GM12874 (cell line): ENCODE data around the gene BANP.

ENCODE experiments used
- TF ChIP-seq, protein P1 (sequence below): IDR thresholded peaks from 2 replicates; pipeline ENCODE4 v1.5.1; 2011; ENCODE audit warnings: low read depth, mild to moderate bottlenecking, control low read depth, low read length, moderate library complexity; ENCODE audit not compliant: insufficient read depth

BANP gene

DNA sequence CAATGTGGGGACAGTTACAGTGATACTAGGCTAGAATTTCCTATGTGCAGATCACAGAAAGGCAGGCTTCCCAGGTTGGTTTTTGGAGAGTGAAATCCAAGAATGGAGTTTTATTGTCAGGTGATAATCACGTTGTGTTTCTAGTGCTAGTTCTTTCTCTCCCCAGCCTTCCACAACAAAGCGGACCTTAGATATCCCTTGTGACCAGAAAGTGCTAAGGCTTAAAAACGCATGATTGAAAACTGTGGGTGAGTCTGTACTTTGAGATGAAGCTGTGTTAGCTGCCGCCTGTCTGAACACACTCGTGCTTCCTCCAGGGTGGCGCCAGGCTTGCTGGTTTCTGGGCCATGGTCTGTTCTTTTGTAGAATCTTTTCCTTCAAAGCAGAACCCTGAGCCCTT lies 52.1 kb downstream of the BANP start:
- TF ChIP-seq, protein P1, sequence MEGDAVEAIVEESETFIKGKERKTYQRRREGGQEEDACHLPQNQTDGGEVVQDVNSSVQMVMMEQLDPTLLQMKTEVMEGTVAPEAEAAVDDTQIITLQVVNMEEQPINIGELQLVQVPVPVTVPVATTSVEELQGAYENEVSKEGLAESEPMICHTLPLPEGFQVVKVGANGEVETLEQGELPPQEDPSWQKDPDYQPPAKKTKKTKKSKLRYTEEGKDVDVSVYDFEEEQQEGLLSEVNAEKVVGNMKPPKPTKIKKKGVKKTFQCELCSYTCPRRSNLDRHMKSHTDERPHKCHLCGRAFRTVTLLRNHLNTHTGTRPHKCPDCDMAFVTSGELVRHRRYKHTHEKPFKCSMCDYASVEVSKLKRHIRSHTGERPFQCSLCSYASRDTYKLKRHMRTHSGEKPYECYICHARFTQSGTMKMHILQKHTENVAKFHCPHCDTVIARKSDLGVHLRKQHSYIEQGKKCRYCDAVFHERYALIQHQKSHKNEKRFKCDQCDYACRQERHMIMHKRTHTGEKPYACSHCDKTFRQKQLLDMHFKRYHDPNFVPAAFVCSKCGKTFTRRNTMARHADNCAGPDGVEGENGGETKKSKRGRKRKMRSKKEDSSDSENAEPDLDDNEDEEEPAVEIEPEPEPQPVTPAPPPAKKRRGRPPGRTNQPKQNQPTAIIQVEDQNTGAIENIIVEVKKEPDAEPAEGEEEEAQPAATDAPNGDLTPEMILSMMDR = no peak

DNA sequence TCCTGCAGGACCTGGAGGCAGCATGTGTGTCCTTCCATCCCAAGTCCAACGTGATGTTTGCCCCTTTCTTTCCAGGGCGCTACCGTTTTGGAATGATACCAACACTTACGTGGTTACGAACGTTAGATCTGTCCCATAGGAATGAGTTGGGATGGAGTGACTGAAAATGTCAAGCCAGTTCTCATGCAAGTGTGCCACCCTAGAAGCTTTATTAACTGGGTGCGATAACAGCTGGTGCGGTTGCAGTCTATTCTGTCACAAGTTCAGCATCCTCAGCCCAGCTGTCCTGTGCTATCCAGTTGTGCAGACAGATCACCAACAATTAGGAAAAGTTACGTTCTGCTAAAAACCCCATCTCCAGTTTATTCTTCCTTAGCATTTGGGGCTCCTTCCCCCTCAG lies 52.5 kb downstream of the BANP start:
- TF ChIP-seq, protein P1 = no peak

DNA sequence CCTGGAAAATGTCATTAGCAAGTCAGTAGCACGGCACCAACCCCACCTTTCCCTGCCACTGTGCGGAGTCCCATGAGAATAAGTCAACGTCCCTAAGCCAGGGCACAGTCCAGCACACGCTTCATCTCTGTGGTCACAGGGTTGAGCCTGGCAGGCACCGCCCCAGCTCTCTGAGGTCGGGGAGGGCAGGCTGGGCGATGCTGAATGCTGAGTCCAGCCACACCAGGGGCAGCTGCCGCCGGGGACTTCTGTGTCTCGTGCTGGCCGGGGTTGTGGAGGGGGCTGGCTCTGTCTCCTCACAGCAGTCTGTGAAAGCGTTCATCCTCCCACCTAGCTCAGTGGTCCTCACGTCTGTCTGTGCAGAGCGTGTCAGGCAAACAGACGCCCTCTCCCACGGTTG lies 53.2 kb downstream of the BANP start:
- TF ChIP-seq, protein P1 = no peak

DNA sequence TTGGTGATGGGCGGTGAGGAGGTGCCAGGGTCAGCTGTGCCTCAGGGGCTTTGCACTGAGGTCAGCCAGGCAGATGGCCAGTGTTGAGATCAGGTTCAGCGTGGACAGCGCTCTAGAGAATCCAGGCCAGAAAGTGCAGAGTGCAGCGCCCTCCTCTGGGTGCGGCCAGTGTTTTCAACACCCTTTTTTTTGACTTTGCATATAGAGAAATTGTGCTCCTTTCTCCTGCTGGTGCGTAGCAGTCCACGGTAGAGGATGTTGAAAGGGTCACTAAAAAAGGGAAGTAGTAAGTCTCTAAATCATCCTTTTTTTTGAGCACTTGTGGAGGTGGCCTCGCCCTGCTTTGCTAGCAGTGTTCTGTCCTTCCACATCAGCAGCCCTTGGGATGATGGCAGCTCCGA lies 53.9 kb downstream of the BANP start:
- TF ChIP-seq, protein P1 = 0 out of 2 replicates have a peak, but pooled peaks have one; percentile 14

DNA sequence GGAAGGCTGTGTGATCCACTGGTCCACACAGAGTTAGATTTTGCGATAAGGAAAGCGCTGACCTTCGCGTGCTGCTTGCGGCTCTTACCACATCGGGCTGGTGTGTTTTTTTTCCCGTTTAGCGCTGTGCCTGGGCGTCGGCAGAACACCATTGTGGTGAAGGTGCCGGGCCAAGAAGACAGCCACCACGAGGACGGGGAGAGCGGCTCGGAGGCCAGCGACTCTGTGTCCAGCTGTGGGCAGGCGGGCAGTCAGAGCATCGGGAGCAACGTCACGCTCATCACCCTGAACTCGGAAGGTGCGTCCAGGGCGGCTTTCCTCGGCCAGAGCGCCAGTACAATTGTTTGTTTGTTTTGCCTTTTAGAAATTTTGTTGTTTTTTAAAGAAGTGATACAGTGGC lies 54.7 kb downstream of the BANP start:
- TF ChIP-seq, protein P1 = no peak

DNA sequence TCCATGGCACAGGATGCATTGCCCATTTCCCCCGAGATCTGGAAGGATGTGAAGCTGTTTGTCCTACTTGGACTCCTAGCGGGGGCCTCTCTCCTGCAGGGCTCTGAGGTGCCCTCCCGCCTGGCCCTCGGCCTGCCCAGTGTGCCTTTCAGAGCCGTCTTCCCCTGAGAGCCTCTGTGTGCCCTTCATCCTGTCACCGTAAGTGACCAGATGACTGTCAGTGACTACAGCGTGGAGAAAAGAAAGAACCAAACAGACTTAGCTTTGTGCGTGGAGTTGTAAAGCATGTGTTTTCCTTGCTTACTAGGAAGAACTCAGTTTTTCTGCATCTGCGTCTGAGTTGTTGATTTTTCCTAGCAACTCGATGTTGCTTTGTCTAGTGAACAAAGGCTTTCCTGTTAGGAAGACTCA lies 56.1 kb downstream of the BANP start:
- TF ChIP-seq, protein P1 = no peak

DNA sequence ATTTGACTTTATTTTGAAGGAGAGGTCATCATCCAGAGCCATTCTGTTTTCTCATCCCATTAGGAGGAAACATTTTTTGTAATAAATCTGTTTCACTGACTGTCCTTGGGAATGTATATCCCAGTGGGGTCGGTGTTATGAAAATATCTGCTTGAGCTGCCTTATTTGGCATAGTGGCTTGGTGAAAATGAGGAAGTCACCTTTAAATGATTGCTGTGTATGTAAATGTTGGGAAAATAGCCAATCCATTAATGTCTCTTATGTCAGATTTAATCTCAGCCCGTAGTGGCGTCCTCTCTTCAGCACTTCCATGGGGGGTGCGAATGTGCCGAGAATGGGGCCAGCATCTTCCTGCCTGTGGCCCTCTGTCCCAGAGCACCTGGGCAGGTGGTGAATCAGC lies 57.6 kb downstream of the BANP start:
- TF ChIP-seq, protein P1 = no peak

DNA sequence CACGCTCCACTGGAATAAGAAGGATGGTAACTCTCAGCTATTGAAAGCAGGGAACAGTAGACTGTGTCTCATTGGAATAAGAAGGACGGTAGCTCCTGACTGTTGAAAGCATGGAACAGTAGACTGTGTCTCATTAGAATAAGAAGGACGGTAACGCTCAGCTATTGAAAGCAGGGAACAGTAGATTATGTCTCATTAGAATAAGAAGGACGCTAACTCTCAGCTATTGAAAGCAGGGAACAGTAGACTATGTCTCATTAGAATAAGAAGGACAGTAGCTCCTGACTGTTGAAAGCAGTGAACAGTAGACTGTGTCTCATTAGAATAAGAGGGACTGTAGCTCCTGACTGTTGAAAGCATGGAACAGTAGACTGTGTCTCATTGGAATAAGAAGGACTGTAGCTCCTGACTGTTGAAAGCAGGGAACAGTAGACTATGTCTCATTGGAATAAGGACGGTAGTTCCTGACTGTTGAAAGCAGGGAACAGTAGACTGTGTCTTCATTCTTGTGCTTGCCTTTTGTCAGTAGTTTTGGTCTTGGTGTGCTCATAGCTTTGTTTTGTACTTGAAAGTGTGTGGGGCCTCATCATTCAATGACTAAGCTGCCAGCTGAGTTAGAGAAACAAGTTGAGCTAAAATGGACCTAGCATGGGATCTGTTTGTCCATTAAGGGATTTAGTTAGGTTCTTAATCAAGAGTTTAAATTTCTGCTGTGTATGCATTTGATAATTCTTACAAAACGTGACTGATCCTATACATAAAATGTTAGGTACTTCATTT lies 58.5 kb downstream of the BANP start:
- TF ChIP-seq, protein P1 = no peak
